Left hindlimb (tissue), 1 donor: ENCODE data around the gene PSMB3.
"Not testable (repeated sequence)": the region's sequence is repeated elsewhere in the genome, so short reads cannot be mapped to it uniquely, and the experiment has no call there.

Experiments used
- DNase-seq: peaks from one replicate; pipeline ENCODE4 v3.0.0-alpha.2; 2018

PSMB3 gene

DNA sequence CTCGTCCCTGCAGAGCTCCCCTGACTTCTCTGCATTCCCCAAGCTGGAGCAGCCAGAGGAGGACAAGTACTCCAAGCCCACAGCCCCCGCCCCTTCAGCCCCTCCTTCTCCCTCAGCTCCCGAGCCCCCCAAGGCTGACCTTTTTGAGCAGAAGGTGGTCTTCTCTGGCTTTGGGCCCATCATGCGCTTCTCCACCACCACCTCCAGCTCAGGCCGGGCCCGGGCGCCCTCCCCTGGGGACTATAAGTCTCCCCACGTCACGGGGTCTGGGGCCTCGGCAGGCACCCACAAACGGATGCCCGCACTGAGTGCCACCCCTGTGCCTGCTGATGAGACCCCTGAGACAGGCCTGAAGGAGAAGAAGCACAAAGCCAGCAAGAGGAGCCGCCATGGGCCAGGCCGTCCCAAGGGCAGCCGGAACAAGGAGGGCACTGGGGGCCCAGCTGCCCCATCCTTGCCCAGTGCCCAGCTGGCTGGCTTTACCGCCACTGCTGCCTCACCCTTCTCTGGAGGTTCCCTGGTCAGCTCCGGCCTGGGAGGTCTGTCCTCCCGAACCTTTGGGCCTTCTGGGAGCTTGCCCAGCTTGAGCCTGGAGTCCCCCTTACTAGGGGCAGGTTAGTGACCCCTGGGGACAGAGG is 36.1 kb upstream of the PSMB3 start:
- no peak for DNase-seq

- no peak for DNase-seq
These were observed 35.3 kb upstream of the PSMB3 start for GRCh38 chr17:38717139-38717745.

- DNase-seq, result no peak
These were observed 33.1 kb upstream of the PSMB3 start for GRCh38 chr17:38719289-38719942.

DNA sequence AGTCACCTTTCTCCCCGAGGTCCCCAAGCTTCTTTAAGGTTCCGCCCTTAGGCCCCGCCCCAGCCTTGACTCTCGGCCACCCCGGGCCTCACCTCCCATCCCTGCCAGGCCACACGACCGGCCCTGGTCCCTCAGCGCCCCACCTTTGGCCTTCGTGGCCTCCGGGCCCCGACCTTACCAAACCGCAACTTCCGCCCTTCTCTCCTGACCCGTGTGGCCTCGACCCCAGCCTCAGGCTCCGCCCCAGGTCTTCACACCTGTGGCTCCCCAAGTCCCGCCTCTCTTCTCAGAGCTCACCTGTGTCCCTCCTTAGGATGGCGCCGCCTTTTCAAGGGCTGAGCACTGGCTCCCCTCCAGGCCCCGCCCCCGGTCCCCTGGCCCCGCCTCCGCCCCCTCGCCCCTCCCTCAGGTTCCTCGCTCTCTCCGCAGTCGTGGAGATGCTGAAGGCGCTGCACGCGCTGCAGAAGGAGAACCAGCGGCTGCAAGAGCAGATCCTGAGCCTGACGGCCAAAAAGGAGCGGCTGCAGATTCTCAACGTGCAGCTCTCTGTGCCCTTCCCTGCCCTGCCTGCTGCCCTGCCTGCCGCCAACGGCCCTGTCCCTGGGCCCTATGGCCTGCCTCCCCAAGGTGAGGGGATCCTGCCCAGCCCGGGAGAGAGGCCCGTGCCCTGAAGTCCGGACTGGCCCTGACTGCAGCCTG is 32.4 kb upstream of the PSMB3 start:
- DNase-seq, result no peak

DNA sequence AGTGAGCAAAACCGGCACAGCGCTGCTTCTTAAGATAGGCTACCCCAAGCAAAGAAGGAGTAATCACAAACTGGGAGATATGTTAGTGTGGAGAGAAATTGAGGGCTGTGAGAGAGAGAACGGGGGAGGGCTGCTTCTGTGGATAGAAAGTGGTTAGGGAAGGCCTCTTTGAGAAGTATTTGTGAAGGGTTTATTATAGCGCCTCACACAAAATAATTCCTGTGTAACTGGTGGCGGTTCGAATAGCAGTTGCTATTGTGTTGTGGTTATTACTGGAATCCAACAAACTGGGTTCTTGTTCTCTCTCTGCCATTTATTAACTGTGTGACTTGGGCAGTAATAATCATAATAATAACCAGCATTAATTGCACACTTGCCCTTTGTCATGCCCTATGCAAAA is 31.6 kb upstream of the PSMB3 start:
- DNase-seq, result no peak

DNA sequence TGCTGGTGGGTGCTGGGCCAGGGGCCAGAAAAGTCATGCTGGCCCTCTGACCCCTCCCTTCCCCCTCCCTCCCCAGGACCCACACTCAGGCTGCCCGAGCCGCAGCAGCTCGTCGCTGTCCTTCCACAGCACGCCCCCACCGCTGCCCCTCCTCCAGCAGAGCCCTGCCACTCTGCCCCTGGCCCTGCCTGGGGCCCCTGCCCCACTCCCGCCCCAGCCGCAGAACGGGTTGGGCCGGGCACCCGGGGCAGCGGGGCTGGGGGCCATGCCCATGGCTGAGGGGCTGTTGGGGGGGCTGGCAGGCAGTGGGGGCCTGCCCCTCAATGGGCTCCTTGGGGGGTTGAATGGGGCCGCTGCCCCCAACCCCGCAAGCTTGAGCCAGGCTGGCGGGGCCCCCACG is 30.7 kb upstream of the PSMB3 start:
- no peak for DNase-seq

- DNase-seq, result peak; percentile 85
These were observed 28.1 kb upstream of the PSMB3 start for GRCh38 chr17:38724337-38724988.

DNA sequence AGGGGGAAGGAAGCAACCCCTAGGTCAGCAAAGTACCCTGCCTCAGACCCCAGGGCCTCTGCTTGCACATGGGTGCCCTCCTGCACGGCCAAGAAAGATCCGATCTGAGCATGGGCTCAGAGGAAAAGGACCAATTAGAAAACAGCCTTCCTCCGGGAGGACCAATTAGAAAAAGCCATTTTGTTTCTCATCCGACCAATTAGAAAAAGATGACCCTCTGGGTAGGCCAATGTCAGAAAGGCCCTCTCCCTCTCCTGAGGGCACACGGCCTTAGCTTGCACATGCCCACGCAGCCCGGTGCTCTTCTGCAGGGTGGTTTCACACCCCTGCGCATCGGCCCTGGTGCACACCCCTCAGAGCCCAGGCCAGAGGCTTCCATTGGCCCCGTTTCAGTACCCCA is 27.5 kb upstream of the PSMB3 start:
- DNase-seq, result no peak

- not testable (repeated sequence) for DNase-seq
These were observed 26.4 kb upstream of the PSMB3 start for GRCh38 chr17:38726145-38726544.

GRCh38 chr17:38727736-38728135 is 24.8 kb upstream of the PSMB3 start:
- DNase-seq, result no peak

DNA sequence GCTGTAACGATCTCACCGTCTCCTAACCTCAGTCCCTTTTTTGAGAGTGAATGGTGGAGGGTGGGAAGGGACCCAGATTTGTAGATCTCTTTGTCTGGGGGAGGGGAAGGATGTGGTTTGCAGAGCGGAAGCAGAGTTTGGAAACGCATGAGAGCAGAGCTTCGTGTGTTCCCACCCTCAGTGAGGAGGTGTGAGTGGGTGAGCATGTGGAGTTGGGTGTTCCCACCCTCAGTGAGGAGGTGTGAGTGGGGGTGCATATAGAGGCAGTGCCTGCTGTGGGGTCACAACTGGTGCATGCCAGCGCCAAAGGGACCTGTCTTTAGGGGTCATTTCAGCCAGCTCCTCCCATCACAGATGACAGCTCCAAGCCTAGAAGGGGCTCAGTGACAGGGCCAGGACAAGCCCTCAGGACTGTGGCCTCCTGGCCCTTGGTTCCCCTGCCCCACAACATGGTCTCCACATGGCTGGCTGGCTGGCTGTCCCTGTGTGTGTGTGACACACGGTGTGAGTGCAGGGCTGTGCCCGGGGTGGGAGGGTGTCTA is 24.2 kb upstream of the PSMB3 start:
- DNase-seq, result no peak

DNA sequence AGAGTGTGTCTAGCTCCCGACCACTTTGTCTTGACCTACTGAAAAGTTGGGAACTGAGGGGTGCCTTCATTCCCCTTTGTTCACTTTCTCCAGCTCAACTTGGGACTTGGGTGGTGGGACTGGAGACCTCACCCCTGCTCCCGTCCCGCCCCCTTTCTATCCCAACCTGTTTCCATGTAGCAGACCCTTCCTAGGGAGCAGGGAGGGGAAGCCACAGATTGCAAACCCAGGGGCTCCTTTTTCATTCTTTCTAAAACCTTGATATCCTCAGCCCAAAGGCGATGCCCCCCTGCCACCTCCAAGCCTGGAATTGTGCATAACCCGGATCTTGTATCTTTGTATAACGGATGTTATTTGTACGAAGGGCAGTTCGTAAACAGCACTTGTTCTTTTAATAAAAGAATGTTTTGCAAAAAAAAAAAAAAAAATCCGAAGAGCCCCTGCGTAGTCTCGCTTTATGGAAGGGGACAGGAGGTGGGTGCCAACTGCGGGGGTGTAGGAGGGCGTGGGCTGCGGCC is 23.1 kb upstream of the PSMB3 start:
- DNase-seq, result no peak

DNA sequence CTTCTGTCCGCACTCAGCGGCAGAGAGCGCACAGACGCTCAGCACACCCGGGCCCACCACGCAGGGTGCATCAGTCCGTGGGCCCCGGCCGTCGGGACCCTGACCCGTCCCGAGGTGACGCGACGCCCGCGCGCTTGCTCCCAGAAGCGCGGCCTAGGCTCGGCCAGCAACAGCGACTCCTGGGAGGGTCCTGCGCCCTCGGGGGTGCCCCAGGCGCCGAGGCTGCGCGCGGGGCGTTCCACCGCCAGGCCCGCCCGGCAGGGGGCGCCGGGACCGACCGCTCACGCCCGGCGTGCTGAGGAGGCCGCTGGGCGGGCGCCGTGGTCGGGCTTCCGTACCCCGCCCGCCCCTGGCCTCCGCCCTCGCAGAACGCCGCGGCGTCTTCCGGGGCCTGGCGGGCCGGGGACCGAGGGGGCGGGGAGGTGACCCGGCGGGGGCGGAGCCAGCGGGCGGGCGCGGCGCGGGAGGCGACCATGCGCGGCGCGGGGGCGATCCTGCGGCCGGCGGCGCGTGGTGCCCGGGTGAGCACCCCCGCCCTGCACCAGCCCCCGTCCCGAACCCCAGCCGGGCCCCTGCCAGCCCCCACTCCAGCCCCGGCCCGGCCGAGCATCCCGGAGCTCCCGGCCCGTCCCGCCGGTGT is 22.5 kb upstream of the PSMB3 start, which contains the start of gene CISD3:
CISD3 (plus strand) TSS at position 456 of the 640 bp plus-strand sequence; CDS start at position 474, 18 bp downstream.
- peak; percentile 85 for DNase-seq

DNA sequence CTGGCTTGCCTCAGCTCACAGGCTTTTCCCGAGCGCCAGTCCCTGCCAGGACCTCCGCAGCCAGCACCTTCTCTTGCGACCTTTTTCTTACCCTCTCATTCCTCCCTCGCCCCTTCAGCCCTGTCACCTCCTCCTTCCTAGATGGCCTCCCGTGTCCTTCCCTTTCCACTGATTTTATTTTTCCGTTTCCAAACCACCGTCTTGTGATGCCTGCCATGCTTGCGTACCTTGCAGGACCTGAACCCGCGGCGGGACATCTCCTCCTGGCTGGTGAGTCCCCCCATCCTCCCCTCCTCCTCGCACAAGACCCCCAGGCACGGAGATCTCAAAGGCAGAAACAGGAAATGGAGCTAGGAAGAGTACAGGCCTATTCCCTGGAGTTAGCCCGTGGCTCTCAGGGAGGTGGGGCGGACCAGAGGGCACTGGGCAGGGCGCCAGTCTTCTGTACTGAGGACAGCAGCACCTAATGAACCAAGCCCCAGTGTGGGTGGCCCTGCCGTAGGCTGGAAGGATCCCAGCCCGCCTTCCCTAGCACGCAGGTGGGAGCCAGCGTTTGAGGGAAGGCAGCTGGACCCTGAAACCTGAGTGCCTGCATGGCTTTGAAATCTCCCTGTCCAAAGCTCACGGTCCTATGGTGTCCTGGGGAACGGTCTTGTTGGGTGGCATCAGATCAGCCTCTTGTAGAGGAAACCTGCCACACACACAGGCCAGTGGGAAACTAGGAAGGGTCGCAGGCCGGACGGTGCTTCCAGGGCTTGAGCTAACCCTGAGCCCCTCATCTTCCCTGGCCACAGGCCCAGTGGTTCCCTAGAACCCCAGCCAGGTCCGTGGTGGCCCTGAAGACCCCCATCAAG is 21.8 kb upstream of the PSMB3 start:
- DNase-seq, result peak; percentile 60

DNA sequence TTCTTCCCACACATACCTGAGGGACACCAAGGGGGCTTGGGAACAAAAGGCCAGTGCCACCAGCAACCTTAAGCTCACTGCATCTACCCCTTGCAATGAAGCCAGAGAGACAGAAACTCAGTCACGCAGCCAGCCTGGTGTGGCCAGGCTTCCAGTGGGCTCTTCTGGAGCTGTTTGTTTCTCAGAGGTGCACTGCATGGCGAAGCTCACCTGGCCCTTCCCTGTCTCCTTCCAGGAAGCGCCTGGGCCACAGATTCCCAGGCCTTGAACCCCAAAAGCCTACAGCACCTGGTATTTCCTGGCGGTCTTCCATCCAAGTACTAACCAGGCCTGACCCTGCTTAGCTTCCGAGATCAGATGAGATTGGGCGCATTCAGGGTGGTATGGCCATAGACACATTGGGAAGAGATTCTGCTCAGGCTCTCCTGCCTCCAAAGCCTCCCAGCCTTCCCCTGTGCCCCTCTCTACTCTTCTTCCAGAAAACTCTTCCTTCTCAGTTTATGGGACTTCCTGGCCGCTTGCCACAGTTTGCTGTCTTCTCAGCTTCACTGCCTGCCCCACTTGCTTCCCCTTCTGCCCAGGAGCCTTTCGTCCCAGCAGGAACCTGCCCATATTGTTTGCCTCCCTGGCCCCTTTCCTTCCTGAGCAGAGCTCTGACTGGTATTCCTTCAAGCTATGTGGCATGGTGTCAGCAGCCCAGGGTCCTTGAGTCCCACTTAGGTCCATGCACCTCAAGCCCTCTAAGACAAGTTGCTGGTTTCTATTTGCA is 20.8 kb upstream of the PSMB3 start:
- DNase-seq, result no peak

- DNase-seq, result no peak
These were observed 19.9 kb upstream of the PSMB3 start for GRCh38 chr17:38732376-38733281.

- DNase-seq, result no peak
These were observed 19.1 kb upstream of the PSMB3 start for GRCh38 chr17:38733282-38733981.
